Measurements from ENCODE around the gene CPD. TPM values are rescaled to one million over a fixed set of nuclear protein-coding genes. Genes with fewer than 3 reads are reported as not detected.
"Not testable (repeated sequence)": the region's sequence is repeated elsewhere in the genome, so short reads cannot be mapped to it uniquely, and the experiment has no call there.

Gene CPD
- total and polyA plus RNA-seq, 5 donors from 2014 or later, result 6.5 to 40.2 (median 8.5) TPM

DNA sequence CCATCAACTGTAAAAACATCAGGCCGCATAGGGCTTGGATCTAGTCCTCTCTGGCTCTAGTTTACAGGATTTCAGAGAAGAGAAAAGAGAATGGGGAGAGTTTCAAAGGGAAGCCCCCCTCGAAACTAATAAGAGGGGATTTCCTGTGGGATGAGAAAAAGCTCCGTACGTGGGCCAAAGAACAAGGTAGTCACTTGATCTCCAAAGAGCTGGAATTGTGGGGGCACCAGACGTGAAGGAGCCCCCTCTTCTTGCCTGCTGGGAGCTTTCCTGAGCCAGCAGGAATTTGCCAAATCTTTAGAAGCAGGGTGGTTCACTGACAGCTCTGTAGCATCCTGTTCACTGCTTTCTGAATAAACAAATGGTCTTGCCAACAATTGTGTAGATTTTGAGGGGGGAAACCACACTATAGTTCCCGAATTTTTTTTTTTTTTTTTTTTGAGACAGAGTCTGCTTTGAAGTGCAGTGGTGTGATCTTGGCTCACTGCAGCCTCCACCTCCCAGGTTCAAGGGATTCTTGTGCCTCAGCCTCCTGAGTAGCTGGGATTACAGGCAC lies 37.8 kb upstream of the CPD start:
- ATAC-seq (ENCODE audit: low read depth in 2 of 2) (no peak), DNase-seq (no peak)
- Mint-ChIP-seq H3K27ac (peak overlapping the region in 1 of 3 donors; percentile 8), H3K4me3 (no peak overlapping the region), H3K27me3 (no peaks in the 10 kb centered on the region), H3K36me3 (no peaks in the 10 kb centered on the region), H3K4me1 (peaks cover 8 to 16% (median 9%) of the 10 kb centered on the region in 4 donors), H3K9me3 (peaks cover 0 to 3% (median 0%) of the 10 kb centered on the region in 7 donors)
- no peaks in the 10 kb centered on the region for H3K9me3 ChIP-seq (ENCODE audit: control insufficient read depth in 2 of 2, low read length in 2 of 2)
- no peaks in the 10 kb centered on the region for H3K27me3 ChIP-seq (ENCODE audit: control insufficient read depth, insufficient read depth, low read length)
- no peaks in the 10 kb centered on the region for H3K36me3 ChIP-seq (ENCODE audit: control insufficient read depth, insufficient read depth, low read length)
- peaks cover 3% of the 10 kb centered on the region for H3K4me1 ChIP-seq (ENCODE audit: control insufficient read depth, insufficient read depth, low read length, poor library complexity, severe bottlenecking)
- H3K27ac ChIP-seq (ENCODE audit: insufficient read depth, low read length, poor library complexity, severe bottlenecking), result no peak overlapping the region
- no peak overlapping the region for H3K4me3 ChIP-seq (ENCODE audit: low read depth, low read length)

DNA sequence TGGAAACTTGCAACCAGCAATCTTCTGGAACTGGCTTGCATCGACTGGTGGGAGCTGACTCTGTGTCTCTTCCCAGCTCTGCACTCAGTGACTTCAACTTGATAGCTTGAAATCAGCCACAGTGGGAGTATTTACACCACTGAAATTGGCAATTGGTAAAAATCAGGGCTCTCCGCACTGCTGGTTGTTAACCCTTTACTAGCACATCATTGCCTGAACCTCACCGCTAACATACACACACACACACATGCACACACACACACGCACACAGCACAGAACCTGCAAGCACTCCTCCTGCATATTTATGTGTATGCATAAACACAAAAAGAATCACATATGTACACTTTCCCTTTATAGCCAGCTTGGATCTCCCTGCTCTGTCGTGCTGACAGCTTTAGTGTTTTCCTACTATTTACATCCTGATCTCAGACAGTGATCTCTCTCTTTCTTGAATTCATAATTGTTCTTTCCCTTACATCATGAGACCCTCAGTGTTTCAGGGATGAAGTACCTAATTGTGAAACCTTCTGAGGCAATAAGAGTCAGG lies 37.0 kb upstream of the CPD start:
- Mint-ChIP-seq H3K4me1 (peaks cover 5 to 9% (median 6%) of the 10 kb centered on the region in 4 donors), H3K4me3 (no peak overlapping the region), H3K36me3 (no peaks in the 10 kb centered on the region), H3K9me3 (no peaks in the 10 kb centered on the region), H3K27ac (no peak overlapping the region), H3K27me3 (no peaks in the 10 kb centered on the region)
- H3K4me1 ChIP-seq (ENCODE audit: control insufficient read depth, insufficient read depth, low read length, poor library complexity, severe bottlenecking), result peaks cover 3% of the 10 kb centered on the region
- no peaks in the 10 kb centered on the region for H3K9me3 ChIP-seq (ENCODE audit: control insufficient read depth in 2 of 2, low read length in 2 of 2)
- no peak overlapping the region for H3K27ac ChIP-seq (ENCODE audit: insufficient read depth, low read length, poor library complexity, severe bottlenecking)
- no peak for ATAC-seq (ENCODE audit: low read depth in 2 of 2)
- H3K36me3 ChIP-seq (ENCODE audit: control insufficient read depth, insufficient read depth, low read length), result no peaks in the 10 kb centered on the region
- no peaks in the 10 kb centered on the region for H3K27me3 ChIP-seq (ENCODE audit: control insufficient read depth, insufficient read depth, low read length)
- DNase-seq, result no peak
- no peak overlapping the region for H3K4me3 ChIP-seq (ENCODE audit: low read depth, low read length)

- H3K4me3 ChIP-seq (ENCODE audit: low read depth, low read length); H3K4me1 ChIP-seq (ENCODE audit: control insufficient read depth, insufficient read depth, low read length, poor library complexity, severe bottlenecking); DNase-seq; H3K4me3 Mint-ChIP-seq; H3K27ac ChIP-seq (ENCODE audit: insufficient read depth, low read length, poor library complexity, severe bottlenecking); ATAC-seq (ENCODE audit: low read depth in 2 of 2); H3K4me1 Mint-ChIP-seq; H3K27me3 ChIP-seq (ENCODE audit: control insufficient read depth, insufficient read depth, low read length); H3K36me3 Mint-ChIP-seq; H3K27ac Mint-ChIP-seq; H3K9me3 ChIP-seq (ENCODE audit: control insufficient read depth in 2 of 2, low read length in 2 of 2); H3K9me3 Mint-ChIP-seq; H3K36me3 ChIP-seq (ENCODE audit: control insufficient read depth, insufficient read depth, low read length); H3K27me3 Mint-ChIP-seq: not testable (repeated sequence)
These were observed 35.5 kb upstream of the CPD start for GRCh38 chr17:30343244-30343643.

DNA sequence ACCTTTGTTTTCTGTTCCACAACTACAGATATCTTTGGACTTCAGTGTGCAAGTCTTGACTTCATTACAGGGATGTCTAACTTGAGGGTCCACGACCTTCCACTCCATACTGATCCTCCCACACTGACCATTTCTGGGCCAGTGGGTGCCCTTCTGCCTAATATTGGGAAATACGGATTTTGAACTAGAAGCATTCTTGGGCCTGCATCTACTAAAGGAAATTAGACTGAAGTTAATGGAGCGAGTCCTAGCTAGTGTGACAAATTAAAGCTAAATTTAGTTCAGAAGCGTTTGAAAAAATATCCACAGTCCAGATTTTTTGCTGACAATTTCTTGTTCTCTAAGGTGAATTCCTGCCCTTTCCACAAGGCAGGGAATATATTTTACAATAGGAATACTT lies 34.9 kb upstream of the CPD start:
- H3K4me3 Mint-ChIP-seq, result no peak overlapping the region
- no peak overlapping the region for H3K27ac Mint-ChIP-seq
- no peaks in the 10 kb centered on the region for H3K9me3 ChIP-seq (ENCODE audit: control insufficient read depth in 2 of 2, low read length in 2 of 2)
- H3K27me3 Mint-ChIP-seq, result peaks cover 5% of the 10 kb centered on the region
- H3K27me3 ChIP-seq (ENCODE audit: control insufficient read depth, insufficient read depth, low read length), result no peaks in the 10 kb centered on the region
- H3K4me1 ChIP-seq (ENCODE audit: control insufficient read depth, insufficient read depth, low read length, poor library complexity, severe bottlenecking), result peaks cover 3% of the 10 kb centered on the region
- H3K4me1 Mint-ChIP-seq, result peaks cover 5 to 8% (median 6%) of the 10 kb centered on the region in 4 donors
- no peaks in the 10 kb centered on the region for H3K36me3 ChIP-seq (ENCODE audit: control insufficient read depth, insufficient read depth, low read length)
- ATAC-seq (ENCODE audit: low read depth in 2 of 2) (no peak), DNase-seq (no peak)
- no peaks in the 10 kb centered on the region for H3K9me3 Mint-ChIP-seq
- no peak overlapping the region for H3K4me3 ChIP-seq (ENCODE audit: low read depth, low read length)
- no peaks in the 10 kb centered on the region for H3K36me3 Mint-ChIP-seq
- no peak overlapping the region for H3K27ac ChIP-seq (ENCODE audit: insufficient read depth, low read length, poor library complexity, severe bottlenecking)

DNA sequence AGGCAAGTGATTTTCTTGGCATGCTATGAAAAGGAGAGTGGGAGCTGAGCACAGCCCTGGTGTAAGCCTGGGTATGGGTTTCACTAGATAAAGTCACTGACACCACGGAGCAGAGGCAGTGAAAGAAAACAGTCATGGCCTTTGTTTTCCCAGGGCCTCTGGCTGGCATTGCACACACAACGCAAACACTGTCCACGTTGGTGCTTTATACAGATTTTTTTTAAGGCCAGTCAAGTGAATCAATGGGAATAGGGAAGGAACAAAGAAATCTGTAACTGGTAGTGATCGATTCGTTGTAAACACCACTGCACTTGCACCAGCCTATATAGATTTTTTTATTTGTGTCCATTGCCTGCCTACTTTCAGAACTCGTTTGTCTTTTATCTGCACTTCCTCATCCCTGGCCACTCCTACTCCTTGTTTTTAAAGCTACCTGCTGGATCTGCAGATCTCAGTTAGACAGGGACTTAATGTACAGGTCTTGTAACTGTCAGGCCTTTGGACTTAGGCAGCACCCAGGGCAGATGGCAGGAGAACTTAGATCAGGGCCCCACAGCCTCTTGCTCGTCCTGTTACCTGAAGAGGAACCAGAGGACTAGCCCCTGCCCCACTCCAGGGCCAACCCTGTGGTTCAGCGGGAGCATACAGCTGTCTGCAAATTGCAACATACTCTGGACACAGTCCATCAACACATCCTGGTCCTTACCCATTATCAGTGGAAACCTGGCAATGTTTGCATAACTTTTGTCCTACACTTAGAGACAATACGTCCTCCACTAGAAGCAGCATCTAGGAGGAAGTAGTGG lies 34.2 kb upstream of the CPD start:
- Mint-ChIP-seq H3K4me3 (no peak overlapping the region), H3K9me3 (no peaks in the 10 kb centered on the region), H3K27me3 (peaks cover 5% of the 10 kb centered on the region), H3K36me3 (no peaks in the 10 kb centered on the region), H3K4me1 (peaks cover 5 to 8% (median 6%) of the 10 kb centered on the region in 4 donors), H3K27ac (no peak overlapping the region)
- Histone ChIP-seq H3K36me3 (ENCODE audit: control insufficient read depth, insufficient read depth, low read length) (no peaks in the 10 kb centered on the region), H3K9me3 (ENCODE audit: control insufficient read depth in 2 of 2, low read length in 2 of 2) (no peaks in the 10 kb centered on the region), H3K27ac (ENCODE audit: insufficient read depth, low read length, poor library complexity, severe bottlenecking) (no peak overlapping the region), H3K4me3 (ENCODE audit: low read depth, low read length) (no peak overlapping the region), H3K4me1 (ENCODE audit: control insufficient read depth, insufficient read depth, low read length, poor library complexity, severe bottlenecking) (peaks cover 3% of the 10 kb centered on the region), H3K27me3 (ENCODE audit: control insufficient read depth, insufficient read depth, low read length) (no peaks in the 10 kb centered on the region)
- ATAC-seq (ENCODE audit: low read depth in 2 of 2) (no peak), DNase-seq (no peak)

DNA sequence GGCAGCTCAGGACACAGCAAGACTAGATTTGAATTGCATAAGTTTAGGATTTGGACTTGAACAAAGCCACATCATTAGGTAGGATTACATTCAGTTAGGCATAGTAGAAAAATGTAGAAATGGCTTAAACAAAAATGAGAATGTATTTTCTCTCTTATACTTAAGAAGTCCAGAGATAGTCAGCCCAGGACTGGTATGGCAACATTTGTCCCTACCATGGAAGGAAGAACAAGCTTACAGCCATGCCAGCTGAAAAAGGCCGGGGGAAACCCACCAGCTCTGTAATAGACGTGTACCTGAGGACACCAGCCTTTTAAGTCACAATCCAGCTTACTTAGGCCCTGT lies 33.7 kb upstream of the CPD start:
- no peaks in the 10 kb centered on the region for H3K9me3 Mint-ChIP-seq
- H3K27me3 ChIP-seq (ENCODE audit: control insufficient read depth, insufficient read depth, low read length), result no peaks in the 10 kb centered on the region
- no peaks in the 10 kb centered on the region for H3K36me3 ChIP-seq (ENCODE audit: control insufficient read depth, insufficient read depth, low read length)
- H3K27ac Mint-ChIP-seq, result no peak overlapping the region
- no peak overlapping the region for H3K4me3 ChIP-seq (ENCODE audit: low read depth, low read length)
- H3K9me3 ChIP-seq (ENCODE audit: control insufficient read depth in 2 of 2, low read length in 2 of 2), result no peaks in the 10 kb centered on the region
- peaks cover under 1% of the 10 kb centered on the region for H3K4me1 ChIP-seq (ENCODE audit: control insufficient read depth, insufficient read depth, low read length, poor library complexity, severe bottlenecking)
- no peak overlapping the region for H3K4me3 Mint-ChIP-seq
- ATAC-seq (ENCODE audit: low read depth in 2 of 2) (no peak), DNase-seq (no peak)
- H3K27ac ChIP-seq (ENCODE audit: insufficient read depth, low read length, poor library complexity, severe bottlenecking), result no peak overlapping the region
- peaks cover 2 to 4% (median 3%) of the 10 kb centered on the region in 4 donors for H3K4me1 Mint-ChIP-seq
- H3K27me3 Mint-ChIP-seq, result peaks cover 5% of the 10 kb centered on the region
- H3K36me3 Mint-ChIP-seq, result no peaks in the 10 kb centered on the region

DNA sequence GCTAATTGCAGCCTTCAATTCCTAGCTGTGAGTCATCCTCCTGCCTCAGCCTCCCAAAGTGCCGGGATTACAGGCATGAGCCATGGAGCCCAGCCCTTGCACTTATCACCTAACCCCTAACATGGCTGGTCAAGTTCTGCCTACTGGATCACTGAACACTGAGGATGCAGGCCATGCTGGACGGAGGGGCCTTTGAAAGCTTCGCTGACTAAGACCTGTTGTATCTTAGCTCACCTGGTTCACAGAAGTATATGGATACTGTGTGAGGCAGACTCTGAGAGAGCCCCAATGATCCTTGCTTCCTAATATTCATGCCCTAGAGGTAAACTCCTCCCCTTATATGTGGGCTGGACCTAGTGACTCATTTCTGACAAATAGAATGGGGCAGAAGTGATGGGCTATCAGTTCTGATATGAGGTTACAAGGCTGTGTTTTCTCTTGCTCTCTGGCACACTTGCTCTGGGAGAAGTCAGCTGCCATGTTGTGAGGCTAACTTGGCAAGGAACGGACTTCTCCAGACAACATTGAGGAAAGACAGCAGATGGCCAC lies 33.1 kb upstream of the CPD start:
- H3K9me3 Mint-ChIP-seq, result no peaks in the 10 kb centered on the region
- peaks cover 5% of the 10 kb centered on the region for H3K27me3 Mint-ChIP-seq
- no peak overlapping the region for H3K27ac Mint-ChIP-seq
- no peaks in the 10 kb centered on the region for H3K4me1 Mint-ChIP-seq
- Histone ChIP-seq H3K27ac (ENCODE audit: insufficient read depth, low read length, poor library complexity, severe bottlenecking) (no peak overlapping the region), H3K9me3 (ENCODE audit: control insufficient read depth in 2 of 2, low read length in 2 of 2) (no peaks in the 10 kb centered on the region), H3K27me3 (ENCODE audit: control insufficient read depth, insufficient read depth, low read length) (no peaks in the 10 kb centered on the region), H3K4me1 (ENCODE audit: control insufficient read depth, insufficient read depth, low read length, poor library complexity, severe bottlenecking) (no peaks in the 10 kb centered on the region), H3K4me3 (ENCODE audit: low read depth, low read length) (no peak overlapping the region), H3K36me3 (ENCODE audit: control insufficient read depth, insufficient read depth, low read length) (no peaks in the 10 kb centered on the region)
- ATAC-seq (ENCODE audit: low read depth in 2 of 2), result no peak
- DNase-seq, result no peak
- H3K36me3 Mint-ChIP-seq, result no peaks in the 10 kb centered on the region
- no peak overlapping the region for H3K4me3 Mint-ChIP-seq

Data from CD4-positive, CD25-positive, alpha-beta regulatory T cell (primary cell).